HL-60 (cell line): ENCODE measurements around the gene NR3C1.

ENCODE experiments used
- GABPA ChIP-seq: IDR thresholded peaks from 2 replicates; pipeline ENCODE4 v1.6.1; 2012; ENCODE audit warnings: low read depth
- POLR2AphosphoS5 ChIP-seq: IDR thresholded peaks from 2 replicates; pipeline ENCODE4 v1.6.1; 2012; ENCODE audit warnings: low read depth
- SPI1 ChIP-seq: IDR thresholded peaks from 2 replicates; pipeline ENCODE4 v1.6.1; 2012; ENCODE audit warnings: low read depth, mild to moderate bottlenecking, borderline replicate concordance
- TF ChIP-seq, protein P1 (sequence below): IDR thresholded peaks from one replicate; pipeline ENCODE4 v1.5.1; 2011; ENCODE audit warnings: low read length, control low read depth, inconsistent platforms; ENCODE audit not compliant: insufficient read depth
- TF ChIP-seq, protein P2 (sequence below): IDR thresholded peaks from 2 replicates; pipeline ENCODE4 v1.6.1; 2012; ENCODE audit warnings: low read depth; ENCODE audit not compliant: insufficient replicate concordance

DNA sequence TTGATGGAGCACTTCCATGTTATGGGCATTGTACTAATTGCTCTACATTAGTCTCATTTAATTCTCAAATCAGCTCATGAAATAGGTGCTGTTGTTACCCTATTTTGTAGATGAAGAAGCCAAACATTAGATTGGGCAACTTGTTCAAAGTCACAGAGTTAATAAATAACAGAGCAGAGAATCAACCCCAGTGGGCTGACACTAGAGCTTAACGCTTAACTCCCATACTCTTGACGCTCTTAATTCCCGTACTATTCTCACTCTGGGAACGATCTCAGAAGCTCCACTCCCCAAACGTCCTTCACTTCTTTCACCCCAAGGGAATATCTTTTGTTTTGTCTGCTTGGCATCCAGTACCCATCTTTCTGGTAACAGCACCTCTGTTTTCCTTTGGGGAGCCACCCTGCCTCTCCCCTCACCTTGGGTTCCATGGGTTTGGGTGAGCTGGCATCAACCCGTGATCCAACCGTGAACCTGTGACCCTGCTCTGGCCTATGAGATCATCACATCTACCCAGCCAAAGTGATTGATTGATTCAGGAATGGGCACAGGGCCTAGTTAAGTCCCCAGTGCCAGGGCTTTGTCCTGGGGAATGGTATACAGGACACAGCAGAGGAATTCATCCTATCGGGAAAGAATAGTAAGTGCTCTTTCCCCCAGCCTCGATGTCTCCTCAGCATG is 169.2 kb downstream of the NR3C1 start:
- TF ChIP-seq, protein P1, sequence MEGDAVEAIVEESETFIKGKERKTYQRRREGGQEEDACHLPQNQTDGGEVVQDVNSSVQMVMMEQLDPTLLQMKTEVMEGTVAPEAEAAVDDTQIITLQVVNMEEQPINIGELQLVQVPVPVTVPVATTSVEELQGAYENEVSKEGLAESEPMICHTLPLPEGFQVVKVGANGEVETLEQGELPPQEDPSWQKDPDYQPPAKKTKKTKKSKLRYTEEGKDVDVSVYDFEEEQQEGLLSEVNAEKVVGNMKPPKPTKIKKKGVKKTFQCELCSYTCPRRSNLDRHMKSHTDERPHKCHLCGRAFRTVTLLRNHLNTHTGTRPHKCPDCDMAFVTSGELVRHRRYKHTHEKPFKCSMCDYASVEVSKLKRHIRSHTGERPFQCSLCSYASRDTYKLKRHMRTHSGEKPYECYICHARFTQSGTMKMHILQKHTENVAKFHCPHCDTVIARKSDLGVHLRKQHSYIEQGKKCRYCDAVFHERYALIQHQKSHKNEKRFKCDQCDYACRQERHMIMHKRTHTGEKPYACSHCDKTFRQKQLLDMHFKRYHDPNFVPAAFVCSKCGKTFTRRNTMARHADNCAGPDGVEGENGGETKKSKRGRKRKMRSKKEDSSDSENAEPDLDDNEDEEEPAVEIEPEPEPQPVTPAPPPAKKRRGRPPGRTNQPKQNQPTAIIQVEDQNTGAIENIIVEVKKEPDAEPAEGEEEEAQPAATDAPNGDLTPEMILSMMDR = no peak
- no peak for TF ChIP-seq SPI1
- TF ChIP-seq POLR2AphosphoS5 = no peak
- TF ChIP-seq GABPA = no peak
- TF ChIP-seq, protein P2, sequence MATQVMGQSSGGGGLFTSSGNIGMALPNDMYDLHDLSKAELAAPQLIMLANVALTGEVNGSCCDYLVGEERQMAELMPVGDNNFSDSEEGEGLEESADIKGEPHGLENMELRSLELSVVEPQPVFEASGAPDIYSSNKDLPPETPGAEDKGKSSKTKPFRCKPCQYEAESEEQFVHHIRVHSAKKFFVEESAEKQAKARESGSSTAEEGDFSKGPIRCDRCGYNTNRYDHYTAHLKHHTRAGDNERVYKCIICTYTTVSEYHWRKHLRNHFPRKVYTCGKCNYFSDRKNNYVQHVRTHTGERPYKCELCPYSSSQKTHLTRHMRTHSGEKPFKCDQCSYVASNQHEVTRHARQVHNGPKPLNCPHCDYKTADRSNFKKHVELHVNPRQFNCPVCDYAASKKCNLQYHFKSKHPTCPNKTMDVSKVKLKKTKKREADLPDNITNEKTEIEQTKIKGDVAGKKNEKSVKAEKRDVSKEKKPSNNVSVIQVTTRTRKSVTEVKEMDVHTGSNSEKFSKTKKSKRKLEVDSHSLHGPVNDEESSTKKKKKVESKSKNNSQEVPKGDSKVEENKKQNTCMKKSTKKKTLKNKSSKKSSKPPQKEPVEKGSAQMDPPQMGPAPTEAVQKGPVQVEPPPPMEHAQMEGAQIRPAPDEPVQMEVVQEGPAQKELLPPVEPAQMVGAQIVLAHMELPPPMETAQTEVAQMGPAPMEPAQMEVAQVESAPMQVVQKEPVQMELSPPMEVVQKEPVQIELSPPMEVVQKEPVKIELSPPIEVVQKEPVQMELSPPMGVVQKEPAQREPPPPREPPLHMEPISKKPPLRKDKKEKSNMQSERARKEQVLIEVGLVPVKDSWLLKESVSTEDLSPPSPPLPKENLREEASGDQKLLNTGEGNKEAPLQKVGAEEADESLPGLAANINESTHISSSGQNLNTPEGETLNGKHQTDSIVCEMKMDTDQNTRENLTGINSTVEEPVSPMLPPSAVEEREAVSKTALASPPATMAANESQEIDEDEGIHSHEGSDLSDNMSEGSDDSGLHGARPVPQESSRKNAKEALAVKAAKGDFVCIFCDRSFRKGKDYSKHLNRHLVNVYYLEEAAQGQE = no peak
